ENCODE results near the gene GPS2.

GRCh38 chr17:7312432-7313087 lies 2.6 kb downstream of the GPS2 start:
- TF ChIP-seq, protein P1, sequence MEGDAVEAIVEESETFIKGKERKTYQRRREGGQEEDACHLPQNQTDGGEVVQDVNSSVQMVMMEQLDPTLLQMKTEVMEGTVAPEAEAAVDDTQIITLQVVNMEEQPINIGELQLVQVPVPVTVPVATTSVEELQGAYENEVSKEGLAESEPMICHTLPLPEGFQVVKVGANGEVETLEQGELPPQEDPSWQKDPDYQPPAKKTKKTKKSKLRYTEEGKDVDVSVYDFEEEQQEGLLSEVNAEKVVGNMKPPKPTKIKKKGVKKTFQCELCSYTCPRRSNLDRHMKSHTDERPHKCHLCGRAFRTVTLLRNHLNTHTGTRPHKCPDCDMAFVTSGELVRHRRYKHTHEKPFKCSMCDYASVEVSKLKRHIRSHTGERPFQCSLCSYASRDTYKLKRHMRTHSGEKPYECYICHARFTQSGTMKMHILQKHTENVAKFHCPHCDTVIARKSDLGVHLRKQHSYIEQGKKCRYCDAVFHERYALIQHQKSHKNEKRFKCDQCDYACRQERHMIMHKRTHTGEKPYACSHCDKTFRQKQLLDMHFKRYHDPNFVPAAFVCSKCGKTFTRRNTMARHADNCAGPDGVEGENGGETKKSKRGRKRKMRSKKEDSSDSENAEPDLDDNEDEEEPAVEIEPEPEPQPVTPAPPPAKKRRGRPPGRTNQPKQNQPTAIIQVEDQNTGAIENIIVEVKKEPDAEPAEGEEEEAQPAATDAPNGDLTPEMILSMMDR (IDR thresholded peaks at IDR 0.05), result no peak
- TF ChIP-seq POLR2A (IDR thresholded peaks at IDR 0.05), result no peak
